ENCODE results near the gene BIRC3. TPM values are rescaled to one million over a fixed set of nuclear protein-coding genes. Genes with fewer than 3 reads are reported as not detected.

BIRC3 gene
- total and polyA plus RNA-seq, 2 of the 4 experiments (the other 2 are of a cell fraction) = 2.2 to 5.0 TPM

DNA sequence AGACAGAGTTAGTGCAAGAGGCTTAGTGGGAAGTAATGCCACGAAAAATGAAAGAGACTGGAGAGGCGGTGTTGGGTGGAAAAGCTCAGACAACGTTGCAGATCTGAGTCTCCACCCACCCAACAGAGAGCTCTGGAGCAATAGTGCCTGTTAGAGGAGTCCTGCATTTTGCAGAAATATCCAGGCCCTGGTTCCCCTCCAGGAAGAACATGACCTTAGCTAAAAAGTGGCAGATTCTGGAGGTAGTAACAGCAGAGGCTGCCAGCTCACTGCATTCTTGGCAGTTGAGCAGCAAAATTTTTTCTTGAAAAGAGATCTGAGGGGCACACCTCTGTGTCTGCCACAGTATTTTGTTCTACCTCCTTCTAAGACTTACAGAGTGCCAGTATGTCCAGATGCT is 27.7 kb upstream of the BIRC3 start:
- Histone ChIP-seq H3K79me1 (ENCODE audit: low read depth in 1 of 2, low read length in 2 of 2) (no peaks in the 10 kb centered on the region), H3K56ac (ENCODE audit: extremely low read depth, insufficient read depth, low read length) (no peak overlapping the region), H4K5ac (ENCODE audit: low read depth, low read length) (no peak overlapping the region), H3K27me3 (ENCODE audit: control insufficient read depth, insufficient read depth, low read length) (no peaks in the 10 kb centered on the region), H3K4me2 (ENCODE audit: low read depth, low read length) (peak overlapping the region; percentile 67), H2AK9ac (replicated peaks; ENCODE audit: low read depth, low read length, poor library complexity) (no peak overlapping the region), H3K4me3 (ENCODE audit: insufficient read depth, low read depth, low read length) (no peak overlapping the region), H2BK20ac (ENCODE audit: low read depth, low read length) (no peak overlapping the region), H3K9ac (ENCODE audit: low read depth, low read length) (no peak overlapping the region; the same call in 1 of the 2 replicates), H4K91ac (ENCODE audit: insufficient read depth, low read depth, low read length) (no peak overlapping the region), H3K23ac (ENCODE audit: low read depth, low read length) (peak overlapping the region; percentile 8; the same call in 1 of the 2 replicates), H2AFZ (replicated peaks; ENCODE audit: low read length, poor library complexity) (peak overlapping the region; percentile 18), H3K18ac (ENCODE audit: low read depth, low read length) (no peak overlapping the region), H4K8ac (ENCODE audit: low read depth in 2 of 2, low read length in 2 of 2) (peak overlapping the region in 1 of 2 experiments; percentile 12; a peak in 1 of 4 replicates), H2BK5ac (ENCODE audit: low read depth, low read length, poor library complexity, severe bottlenecking) (no peak overlapping the region), H3K9me1 (ENCODE audit: insufficient read depth, low read length) (no peaks in the 10 kb centered on the region), H3K4me1 (ENCODE audit: control insufficient read depth, insufficient read depth, low read length) (peaks cover 5% of the 10 kb centered on the region), H4K20me1 (ENCODE audit: insufficient read depth, low read length) (no peaks in the 10 kb centered on the region), H2BK120ac (ENCODE audit: low read depth, low read length) (peak overlapping the region; percentile 10; the same call in 1 of the 2 replicates), H3K14ac (replicated peaks; ENCODE audit: low read depth, low read length) (peak overlapping the region; percentile 37; the same call in 1 of the 2 replicates), H3K27ac (ENCODE audit: insufficient read depth, low read length) (no peak overlapping the region), H3K4ac (ENCODE audit: low read depth, low read length) (no peak overlapping the region; the same call in 1 of the 2 replicates), H2AK5ac (ENCODE audit: low read depth, low read length) (no peak overlapping the region), H3K9me3 (ENCODE audit: control insufficient read depth, insufficient read depth, low read length) (no peaks in the 10 kb centered on the region), H3K36me3 (ENCODE audit: control insufficient read depth, insufficient read depth, low read length) (no peaks in the 10 kb centered on the region), H2BK15ac (ENCODE audit: low read depth, low read length) (no peak overlapping the region)
- TF ChIP-seq, protein P1, sequence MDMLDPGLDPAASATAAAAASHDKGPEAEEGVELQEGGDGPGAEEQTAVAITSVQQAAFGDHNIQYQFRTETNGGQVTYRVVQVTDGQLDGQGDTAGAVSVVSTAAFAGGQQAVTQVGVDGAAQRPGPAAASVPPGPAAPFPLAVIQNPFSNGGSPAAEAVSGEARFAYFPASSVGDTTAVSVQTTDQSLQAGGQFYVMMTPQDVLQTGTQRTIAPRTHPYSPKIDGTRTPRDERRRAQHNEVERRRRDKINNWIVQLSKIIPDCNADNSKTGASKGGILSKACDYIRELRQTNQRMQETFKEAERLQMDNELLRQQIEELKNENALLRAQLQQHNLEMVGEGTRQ (IDR thresholded peaks at IDR 0.05; ENCODE audit: low read depth, low read length) = no peak
- no peak for TF ChIP-seq BHLHE40 (IDR thresholded peaks at IDR 0.05; ENCODE audit: low read depth, low read length)
- no peak for TF ChIP-seq CHD1 (IDR thresholded peaks at IDR 0.05; ENCODE audit: low read depth, low read length)
- no peak for TF ChIP-seq MXI1 (IDR thresholded peaks at IDR 0.05; ENCODE audit: borderline replicate concordance, low read depth, low read length)
- TF ChIP-seq MAFK (IDR thresholded peaks at IDR 0.05; ENCODE audit: low read depth, low read length) = no peak
- TF ChIP-seq, protein P2, sequence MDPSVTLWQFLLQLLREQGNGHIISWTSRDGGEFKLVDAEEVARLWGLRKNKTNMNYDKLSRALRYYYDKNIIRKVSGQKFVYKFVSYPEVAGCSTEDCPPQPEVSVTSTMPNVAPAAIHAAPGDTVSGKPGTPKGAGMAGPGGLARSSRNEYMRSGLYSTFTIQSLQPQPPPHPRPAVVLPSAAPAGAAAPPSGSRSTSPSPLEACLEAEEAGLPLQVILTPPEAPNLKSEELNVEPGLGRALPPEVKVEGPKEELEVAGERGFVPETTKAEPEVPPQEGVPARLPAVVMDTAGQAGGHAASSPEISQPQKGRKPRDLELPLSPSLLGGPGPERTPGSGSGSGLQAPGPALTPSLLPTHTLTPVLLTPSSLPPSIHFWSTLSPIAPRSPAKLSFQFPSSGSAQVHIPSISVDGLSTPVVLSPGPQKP (IDR thresholded peaks at IDR 0.05; ENCODE audit: borderline replicate concordance, low read depth, low read length) = no peak
- TF ChIP-seq SMC3 (IDR thresholded peaks at IDR 0.05; ENCODE audit: low read depth, low read length) = no peak
- TF ChIP-seq RCOR1 (IDR thresholded peaks at IDR 0.05; ENCODE audit: insufficient replicate concordance, low read length) = no peak
- no peak for TF ChIP-seq POLR2A (IDR thresholded peaks at IDR 0.05; ENCODE audit: low read depth, low read length)
- no peak for TF ChIP-seq CEBPB (IDR thresholded peaks at IDR 0.05; ENCODE audit: low read depth, low read length)
- TF ChIP-seq, protein P3, sequence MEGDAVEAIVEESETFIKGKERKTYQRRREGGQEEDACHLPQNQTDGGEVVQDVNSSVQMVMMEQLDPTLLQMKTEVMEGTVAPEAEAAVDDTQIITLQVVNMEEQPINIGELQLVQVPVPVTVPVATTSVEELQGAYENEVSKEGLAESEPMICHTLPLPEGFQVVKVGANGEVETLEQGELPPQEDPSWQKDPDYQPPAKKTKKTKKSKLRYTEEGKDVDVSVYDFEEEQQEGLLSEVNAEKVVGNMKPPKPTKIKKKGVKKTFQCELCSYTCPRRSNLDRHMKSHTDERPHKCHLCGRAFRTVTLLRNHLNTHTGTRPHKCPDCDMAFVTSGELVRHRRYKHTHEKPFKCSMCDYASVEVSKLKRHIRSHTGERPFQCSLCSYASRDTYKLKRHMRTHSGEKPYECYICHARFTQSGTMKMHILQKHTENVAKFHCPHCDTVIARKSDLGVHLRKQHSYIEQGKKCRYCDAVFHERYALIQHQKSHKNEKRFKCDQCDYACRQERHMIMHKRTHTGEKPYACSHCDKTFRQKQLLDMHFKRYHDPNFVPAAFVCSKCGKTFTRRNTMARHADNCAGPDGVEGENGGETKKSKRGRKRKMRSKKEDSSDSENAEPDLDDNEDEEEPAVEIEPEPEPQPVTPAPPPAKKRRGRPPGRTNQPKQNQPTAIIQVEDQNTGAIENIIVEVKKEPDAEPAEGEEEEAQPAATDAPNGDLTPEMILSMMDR (conservative IDR thresholded peaks at IDR 0.05; ENCODE audit: low read depth, low read length) = no peak
- intact Hi-C loops (cut with micrococcal nuclease) = loop anchor here (2.0 to 10.0 kb wide), 4 partner anchors 205 to 425 kb away; no protein-coding TSS in a partner anchor
- ATAC-seq (ENCODE audit: low read depth) (peak; percentile 54), DNase-seq (no peak)
- ChIA-PET POLR2A (ENCODE audit: unreplicated experiment) (interaction anchor here (0.6 kb wide), 2 partner anchors 26 to 76 kb away, joined by 3 to 5 read pairs; no protein-coding TSS in a partner anchor), CTCF (interaction anchor here (1.0 to 3.3 kb wide), 6 partner anchors 10 to 428 kb away, joined by 3 to 14 read pairs (median 3); no protein-coding TSS in a partner anchor)
- in situ Hi-C loops (cut with MboI; ENCODE audit: low sequenced_read_pairs) = loop anchor here (5.0 to 25.0 kb wide), 2 partner anchors 98 to 208 kb away; no protein-coding TSS in a partner anchor
- BruUV-seq (replicated peaks) = no TSS peak
- WGBS, 2 experiments (ENCODE audit: extremely low coverage in 2 of 2, insufficient read length in 1 of 2) = no CpG with 5 or more reads among the region's 3 CpGs
- dilution Hi-C loops (cut with HindIII; ENCODE audit: low sequenced_read_pairs, unreplicated experiment) = no loop called here

All from IMR-90 (cell line).